ENCODE measurements around the gene ACTR10.

The ACTR10 gene

DNA sequence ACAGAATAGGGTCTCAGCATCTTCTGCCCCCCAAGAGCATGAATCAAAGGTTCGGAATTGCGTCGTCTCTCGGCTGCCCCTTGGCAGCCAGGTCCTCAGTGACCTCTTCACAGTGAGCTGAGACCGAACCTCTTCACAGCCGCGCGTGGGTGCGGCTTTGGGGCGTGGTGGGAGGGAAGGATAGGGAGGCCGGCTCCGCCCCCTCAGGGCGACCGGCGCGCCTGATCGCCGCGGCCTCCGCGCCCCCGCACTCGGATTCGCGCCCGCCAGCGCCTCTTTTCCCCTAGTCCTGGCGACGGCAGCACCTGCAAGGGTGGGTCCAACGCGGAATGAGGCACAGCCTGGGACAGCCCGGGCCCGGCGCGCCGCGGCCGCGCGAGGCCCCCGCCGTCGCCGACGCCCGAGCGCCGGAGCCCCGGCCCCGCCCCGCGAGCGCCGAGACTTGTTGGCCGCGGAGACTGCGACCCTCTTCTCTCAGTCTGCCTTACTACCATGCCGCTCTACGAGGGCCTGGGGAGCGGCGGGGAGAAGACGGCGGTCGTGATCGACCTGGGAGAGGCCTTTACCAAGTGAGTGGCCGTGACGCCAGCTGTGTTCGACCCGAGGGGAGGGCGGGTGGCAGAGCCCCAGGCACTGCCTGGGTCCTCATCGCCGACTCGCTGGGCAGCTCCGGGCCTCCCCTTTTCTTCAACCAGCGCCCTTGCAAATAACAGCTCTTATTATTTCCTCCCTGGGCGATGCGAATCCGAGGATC is at the start of gene ACTR10:
Gene ACTR10, plus strand, starts transcription at position 424 of the 754 bp plus-strand sequence. Its CDS starts 69 bp downstream, at position 493.
- DNase-seq = peak; percentile 93

DNA sequence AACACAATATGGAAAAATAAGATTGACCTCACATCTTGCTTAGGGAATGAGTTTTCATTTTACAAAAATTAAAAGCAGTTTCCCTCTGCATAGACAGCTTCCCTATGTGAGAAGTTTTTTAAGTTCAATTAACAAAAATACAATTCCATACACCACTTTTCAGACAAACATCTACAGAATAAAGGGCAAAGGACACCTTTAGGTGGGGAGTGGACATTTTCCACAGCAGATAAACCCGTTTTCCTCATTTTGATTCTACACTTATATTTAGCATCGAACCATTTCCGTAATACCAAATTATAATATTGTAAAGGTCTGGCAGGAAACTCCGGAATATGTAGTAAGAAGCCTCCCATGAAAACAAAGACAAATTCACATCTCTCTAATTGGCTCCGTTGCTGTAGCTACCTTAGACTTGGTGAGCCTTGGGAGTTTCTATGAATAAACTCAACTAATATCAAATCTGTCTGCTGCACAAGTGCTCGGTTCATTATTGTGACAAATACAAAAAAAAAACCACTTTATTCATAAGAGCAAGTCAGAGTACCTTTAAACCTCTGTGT is 49.6 kb upstream of the ACTR10 start:
- DNase-seq = no peak

- peak; percentile 88 for DNase-seq
Observed at GRCh38 chr14:58151133-58152013, 48.6 kb upstream of the ACTR10 start.

- peak; percentile 91 for DNase-seq
Observed at GRCh38 chr14:58152014-58152857, 47.7 kb upstream of the ACTR10 start, which contains the start of gene ARMH4. Gene ARMH4, minus strand, starts transcription at chr14:58152213. Its CDS starts 12,855 bp downstream, at chr14:58139358.

- no peak for DNase-seq
Observed at GRCh38 chr14:58160561-58160960, 39.4 kb upstream of the ACTR10 start.

DNA sequence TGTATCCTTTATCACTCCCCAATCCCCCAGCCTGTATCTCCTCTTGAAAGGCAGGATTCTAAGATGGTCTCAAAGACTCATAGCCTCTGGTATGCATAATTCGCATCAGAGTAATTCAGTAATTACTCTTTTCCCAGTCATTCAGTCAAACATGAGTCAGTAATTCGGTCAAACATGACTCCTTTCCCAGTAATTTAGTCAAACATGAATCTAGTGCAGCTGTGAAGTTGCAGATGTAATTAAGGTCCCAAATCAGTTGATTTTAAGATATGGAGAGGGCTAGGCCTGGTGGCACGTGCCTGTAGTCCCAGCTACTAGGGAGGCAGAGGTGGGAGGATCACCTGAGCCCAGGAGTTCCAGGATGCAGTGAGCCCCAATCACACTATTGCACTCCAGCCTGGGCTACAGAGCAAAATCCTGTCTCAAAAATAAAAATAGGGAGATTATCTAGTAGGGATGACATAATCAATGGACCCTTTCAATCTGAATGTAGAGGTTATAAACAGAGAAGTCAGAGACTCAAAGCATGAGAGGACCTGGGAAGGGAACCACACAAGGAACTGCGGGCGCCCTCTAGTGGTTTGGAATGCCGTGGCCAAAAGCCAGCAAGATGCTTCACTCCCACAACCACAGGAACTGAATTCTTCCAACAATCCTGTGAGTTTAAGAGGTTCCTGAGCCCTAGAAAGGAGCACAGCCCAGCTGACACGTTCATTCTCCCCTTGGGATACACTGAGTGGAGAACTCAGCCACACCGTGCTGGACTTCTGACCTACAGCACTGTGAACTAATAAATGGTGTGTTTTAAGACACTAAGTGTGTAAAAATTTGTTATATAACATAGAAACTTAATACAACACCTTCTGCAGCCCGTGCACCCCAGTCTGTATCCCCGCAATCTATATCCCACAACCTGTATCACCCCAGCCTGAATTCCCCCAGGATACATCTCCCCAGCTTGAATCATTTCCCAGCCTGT is 33.7 kb upstream of the ACTR10 start:
- peak; percentile 77 for DNase-seq

DNA sequence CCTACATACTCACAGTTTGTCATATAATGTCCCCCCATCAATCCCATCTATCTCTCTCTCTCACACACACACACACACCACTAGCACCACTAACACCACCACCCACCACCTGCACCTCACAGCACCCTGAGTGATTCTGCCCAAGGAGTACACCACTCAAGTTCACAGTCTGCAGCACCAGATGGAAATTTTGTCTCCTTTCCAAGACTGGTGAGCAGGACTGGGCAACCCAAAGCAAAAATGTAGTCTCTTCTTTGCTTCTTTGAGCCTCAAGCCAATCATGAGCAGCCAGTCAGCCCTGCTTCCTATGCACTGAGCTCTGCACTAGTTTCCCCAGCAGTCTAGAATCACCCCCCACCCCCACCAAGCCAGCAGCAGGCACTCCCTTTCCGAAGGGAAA is 32.9 kb upstream of the ACTR10 start:
- DNase-seq = no peak

- DNase-seq = no peak
Observed at GRCh38 chr14:58167891-58168290, 32.1 kb upstream of the ACTR10 start.

GRCh38 chr14:58171090-58171489 is 28.9 kb upstream of the ACTR10 start:
- peak; percentile 60 for DNase-seq

DNA sequence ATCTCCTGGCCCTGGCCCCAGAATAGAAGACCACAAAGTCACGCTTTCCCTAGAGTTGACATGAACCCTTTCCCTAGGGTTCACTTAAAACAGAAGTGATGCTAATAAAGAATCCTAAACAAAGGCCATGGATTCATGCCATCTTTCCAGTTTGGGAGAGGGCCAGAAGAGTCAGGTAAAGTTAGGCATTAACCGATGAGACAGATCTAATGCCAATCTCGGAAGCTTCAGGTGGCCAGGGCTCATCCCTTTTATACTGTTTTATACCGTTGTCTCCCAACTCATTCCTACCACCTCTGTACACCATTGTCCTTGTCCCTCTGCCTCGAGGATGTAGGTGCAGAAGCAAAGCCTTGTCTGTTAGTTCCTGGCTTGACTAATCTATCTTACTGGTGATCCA is 22.8 kb upstream of the ACTR10 start:
- no peak for DNase-seq

- no peak for DNase-seq
Observed at GRCh38 chr14:58189176-58189575, 10.8 kb upstream of the ACTR10 start.

- DNase-seq = no peak
Observed at GRCh38 chr14:58191763-58192601, 8.0 kb upstream of the ACTR10 start.

GRCh38 chr14:58193542-58193941 is 6.4 kb upstream of the ACTR10 start:
- DNase-seq = no peak

DNA sequence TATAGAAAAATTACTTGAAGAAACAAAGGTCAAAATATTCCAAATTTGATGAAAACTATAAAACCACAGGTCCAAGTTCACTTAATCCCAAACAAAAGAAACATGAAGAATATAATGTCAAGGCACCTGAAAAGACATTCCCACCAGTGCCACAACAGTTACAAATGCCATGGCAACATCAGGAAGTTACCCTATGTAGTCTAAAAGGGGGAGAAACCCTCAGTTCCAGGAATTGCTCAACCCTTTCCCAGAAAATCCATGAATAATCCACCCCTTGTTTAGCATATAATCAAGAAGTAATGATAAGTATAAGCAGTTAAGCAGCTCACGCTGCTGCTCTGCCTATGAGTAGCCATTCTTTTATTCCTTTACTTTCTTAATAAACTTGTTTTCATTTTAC is 3.8 kb upstream of the ACTR10 start:
- DNase-seq = no peak

GRCh38 chr14:58198086-58198485 is 1.9 kb upstream of the ACTR10 start:
- DNase-seq = no peak

DNA sequence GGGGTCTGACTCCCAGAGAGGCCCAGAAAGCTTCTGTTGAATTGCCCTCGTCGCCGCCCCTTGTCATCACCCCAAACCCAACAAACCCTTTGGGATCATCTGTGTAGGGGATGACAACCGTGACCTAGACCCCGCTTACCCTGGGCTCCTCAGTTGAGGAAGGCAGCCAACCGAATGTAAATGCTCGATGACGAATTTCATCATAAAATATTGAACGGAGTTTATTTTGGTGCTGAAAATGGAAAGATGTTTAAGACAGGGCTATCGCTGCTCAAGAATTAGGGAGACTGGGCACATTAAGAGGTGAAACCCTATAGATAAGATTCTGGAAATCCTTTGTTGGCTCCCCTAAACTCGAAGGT is 512 bp downstream of the ACTR10 start:
- no peak for DNase-seq

- no peak for DNase-seq
Observed at GRCh38 chr14:58200846-58201245, 897 bp downstream of the ACTR10 start.

DNA sequence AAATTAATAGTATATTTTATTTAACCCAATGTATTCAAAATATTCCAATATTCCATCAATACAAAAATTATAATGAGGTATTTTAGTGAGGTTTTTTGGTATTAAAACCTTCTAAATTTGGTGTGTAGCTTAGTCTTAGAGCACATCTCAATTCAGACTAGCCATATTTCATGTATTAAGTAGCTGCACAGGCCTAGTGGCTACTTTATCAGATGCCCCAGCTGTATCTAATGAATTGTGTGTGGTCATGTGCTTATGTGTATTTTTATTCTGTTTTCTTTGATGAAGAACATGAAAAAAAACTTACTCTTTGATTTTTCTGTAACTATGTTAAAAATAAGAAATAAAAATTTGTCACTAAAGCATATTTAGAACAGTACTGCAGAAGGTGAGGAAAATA is 13.2 kb downstream of the ACTR10 start:
- no peak for DNase-seq

- no peak for DNase-seq
Observed at GRCh38 chr14:58215191-58215914, 15.4 kb downstream of the ACTR10 start.

GRCh38 chr14:58216544-58216943 is 16.6 kb downstream of the ACTR10 start:
- DNase-seq = no peak

All from retina (tissue), 1 donor.